Lower leg skin (tissue), 4 donors: Measurements from ENCODE around the gene LIPC. TPM values are rescaled to one million over a fixed set of nuclear protein-coding genes. Genes with fewer than 3 reads are reported as not detected.

Experiments used
- DNase-seq, 2 donors: peaks; one replicate each; pipeline ENCODE4 v3.0.0-alpha.2; 2019; ENCODE audit warnings: low spot score in 2 of 2
- H3K4me3 ChIP-seq: fragments of 200-600 bp; sonication (generic); 2 replicates; pipeline ENCODE4 v1.5.1; 2017; ENCODE audit warnings: mild to moderate bottlenecking, low read depth; ENCODE audit not compliant: poor library complexity, severe bottlenecking
- CTCF ChIP-seq, 3 donors: fragments of 450-650 bp; IDR thresholded peaks; one replicate each; pipeline ENCODE4 v1.5.1; 2016; ENCODE audit warnings: antibody characterized with exemption in 3 of 3, mild to moderate bottlenecking in 3 of 3, moderate library complexity in 2 of 3
- POLR2A ChIP-seq, 2 donors: fragments of 450-650 bp; IDR thresholded peaks; one replicate each; pipeline ENCODE4 v1.6.1; 2016 to 2017; ENCODE audit warnings: antibody characterized with exemption in 2 of 2, mild to moderate bottlenecking in 1 of 2, moderate library complexity in 1 of 2
- WGBS, 2 donors: methylation state at CpG; one replicate each; pipeline ENCODE4 v1.1.5; 2018; 5-methylcytosine and 5-hydroxymethylcytosine counted together
- intact Hi-C: fragments of 100-400 bp; cut with DNase I; formaldehyde crosslinking; loops from one replicate; pipeline ENCODE4 v1.15.0; 2023; ENCODE audit warnings: low total_unique reads
- total RNA-seq, 4 donors: library from RNA; depleted of rRNA; stranded (reverse); fragments of >200 nt; gene quantifications; one replicate each; pipeline ENCODE4 v1.1.0, GENCODE V29; 2016

Gene LIPC
- total RNA-seq, 4 donors from 2014 or later: 0.13 to 0.71 TPM; not detected in 2

DNA sequence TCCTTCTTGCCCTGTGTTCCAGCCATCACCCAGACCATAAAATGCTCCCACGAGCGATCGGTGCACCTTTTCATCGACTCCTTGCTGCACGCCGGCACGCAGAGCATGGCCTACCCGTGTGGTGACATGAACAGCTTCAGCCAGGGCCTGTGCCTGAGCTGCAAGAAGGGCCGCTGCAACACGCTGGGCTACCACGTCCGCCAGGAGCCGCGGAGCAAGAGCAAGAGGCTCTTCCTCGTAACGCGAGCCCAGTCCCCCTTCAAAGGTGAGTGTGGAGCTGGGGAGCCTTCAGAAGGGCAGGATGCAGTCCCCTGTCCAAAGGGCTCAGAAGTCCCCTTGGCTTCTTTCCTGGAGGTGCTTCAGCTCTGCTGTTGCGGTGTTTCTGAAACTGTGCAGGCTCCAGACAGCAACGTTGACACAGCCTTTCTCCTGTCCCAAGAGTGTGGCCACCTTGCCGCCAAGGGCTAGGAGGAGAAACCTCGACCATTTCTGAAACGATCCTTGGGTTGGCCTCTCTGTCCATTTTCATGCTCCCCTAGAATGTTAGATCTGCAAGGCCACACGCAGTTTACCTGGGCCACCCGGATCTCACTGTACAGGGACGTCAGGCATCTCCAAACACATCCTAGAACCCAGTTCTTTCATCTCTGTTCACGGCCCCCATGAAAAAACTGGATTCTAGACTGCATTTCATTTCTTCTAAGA lies 116.7 kb downstream of the LIPC start:
- TF ChIP-seq POLR2A (IDR thresholded peaks at IDR 0.05) (no peak), CTCF (IDR thresholded peaks at IDR 0.05) (no peak)
- 91 to 94% methylated on average over 25 to 26 of the region's 26 CpGs for WGBS, 2 donors
- H3K4me3 ChIP-seq: no peak overlapping the region
- intact Hi-C loops: loop anchor here (10.0 kb wide), 1 partner anchor 114 kb away; the partner anchor contains the start of gene LIPC
- DNase-seq: no peak

GRCh38 chr15:58549013-58549784 lies 117.4 kb downstream of the LIPC start:
- TF ChIP-seq POLR2A (IDR thresholded peaks at IDR 0.05) (no peak), CTCF (IDR thresholded peaks at IDR 0.05) (no peak)
- peak in 1 of 2 donors; percentile 72 for DNase-seq
- WGBS, 2 donors: 80 to 85% methylated on average over 12 of the region's 12 CpGs
- no peak overlapping the region for H3K4me3 ChIP-seq
- intact Hi-C loops: loop anchor here (10.0 kb wide), 1 partner anchor 114 kb away; the partner anchor contains the start of gene LIPC

DNA sequence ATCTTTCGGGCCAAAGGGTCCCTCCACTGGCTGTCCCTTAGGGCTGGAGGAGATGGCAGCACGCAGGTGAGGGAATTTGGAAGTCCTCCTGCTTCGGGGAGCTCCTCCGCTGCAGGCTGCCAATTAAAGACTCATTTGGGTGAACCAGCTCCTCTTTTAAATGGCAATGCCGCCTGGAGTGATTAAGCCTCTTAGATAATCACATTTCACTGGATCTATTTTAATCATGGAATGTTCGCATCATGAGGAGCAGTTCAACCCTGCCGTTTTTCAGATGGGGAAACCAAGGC lies 117.9 kb downstream of the LIPC start:
- intact Hi-C loops: loop anchor here (10.0 kb wide), 1 partner anchor 115 kb away; the partner anchor contains the start of gene LIPC
- TF ChIP-seq POLR2A (IDR thresholded peaks at IDR 0.05) (no peak), CTCF (IDR thresholded peaks at IDR 0.05) (no peak)
- 85 to 87% methylated on average over 7 of the region's 7 CpGs for WGBS, 2 donors
- H3K4me3 ChIP-seq: no peak overlapping the region
- no peak for DNase-seq

- 84 to 88% methylated on average over 10 of the region's 10 CpGs for WGBS, 2 donors
- intact Hi-C loops: no loop called here
- peak in 1 of 2 donors; percentile 73 for DNase-seq
- TF ChIP-seq CTCF (IDR thresholded peaks at IDR 0.05): no peak
- TF ChIP-seq POLR2A (IDR thresholded peaks at IDR 0.05): no peak
- no peak overlapping the region for H3K4me3 ChIP-seq
These were observed 119.4 kb downstream of the LIPC start for GRCh38 chr15:58551084-58551763.

DNA sequence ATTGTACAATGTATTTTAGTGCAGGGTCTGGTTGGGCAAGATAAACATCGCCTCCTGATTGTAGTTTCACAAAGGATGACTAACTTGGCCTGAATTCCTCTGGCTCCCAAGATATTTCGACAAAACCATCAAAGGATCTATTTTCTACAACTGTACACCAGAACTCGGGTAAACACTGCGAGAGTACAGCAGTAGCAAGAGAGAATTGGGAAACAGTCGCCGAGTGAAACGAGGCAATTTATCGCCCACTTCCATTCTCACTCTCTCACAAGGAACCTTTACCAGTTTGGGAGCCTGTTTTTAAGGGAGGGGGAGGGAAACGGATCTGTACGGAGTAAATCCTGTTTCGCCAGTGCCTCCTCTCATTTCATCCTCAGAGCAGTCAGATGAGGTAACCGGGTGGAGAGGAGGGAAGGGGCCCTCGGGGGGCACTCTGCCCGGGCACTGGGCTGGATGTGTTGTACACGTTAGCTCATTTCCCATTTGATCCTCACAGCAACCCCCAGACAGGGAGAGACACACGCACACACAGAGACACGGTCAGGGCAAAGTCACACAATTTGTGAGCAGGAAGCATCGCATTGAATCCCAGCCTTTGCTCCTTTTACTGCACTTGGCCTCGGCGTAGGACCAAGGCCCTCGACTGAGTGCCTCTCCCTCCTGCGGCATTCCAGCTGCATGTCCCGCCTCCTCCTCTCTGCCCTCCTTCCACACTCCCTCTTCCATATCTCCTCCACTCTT lies 120.1 kb downstream of the LIPC start:
- H3K4me3 ChIP-seq: no peak overlapping the region
- DNase-seq: peak; percentile 65 to 84
- 26 to 54% methylated on average over 23 of the region's 23 CpGs for WGBS, 2 donors
- TF ChIP-seq CTCF (IDR thresholded peaks at IDR 0.05) (no peak), POLR2A (IDR thresholded peaks at IDR 0.05) (no peak)
- intact Hi-C loops: no loop called here
